Astrocyte (in vitro differentiated cells and primary cell): ENCODE results near the gene CHAD. TPM values are rescaled to one million over a fixed set of nuclear protein-coding genes. Genes with fewer than 3 reads are reported as not detected.
"Not testable (repeated sequence)": the region's sequence is repeated elsewhere in the genome, so short reads cannot be mapped to it uniquely, and the experiment has no call there.

Experiments
- DNase-seq: peaks from one replicate; pipeline ENCODE4 v3.0.0-alpha.2; 2010; ENCODE audit warnings: low read depth
- FAIRE-seq: peaks from 2 replicates; lab custom pipeline; 2011; peaks lifted over from hg19 to GRCh38; lab: Jason Lieb, UNC
- H2AFZ ChIP-seq: 2 replicates; pipeline ENCODE4 v1.6.0; 2012; ENCODE audit warnings: low read depth, low read length, inconsistent platforms
- H3K27ac ChIP-seq: 2 replicates; pipeline ENCODE4 v1.5.1; 2011; ENCODE audit warnings: low read depth, low read length, inconsistent platforms
- H3K27me3 ChIP-seq: 2 replicates; pipeline ENCODE4 v1.6.0; 2011; ENCODE audit warnings: low read length, inconsistent platforms; ENCODE audit not compliant: insufficient read depth
- H3K36me3 ChIP-seq: 2 replicates; pipeline ENCODE4 v1.5.1; 2011; ENCODE audit warnings: low read length, inconsistent platforms; ENCODE audit not compliant: insufficient read depth
- H3K4me1 ChIP-seq: 2 replicates; pipeline ENCODE4 v1.5.1; 2011; ENCODE audit warnings: low read length, inconsistent platforms; ENCODE audit not compliant: insufficient read depth
- H3K4me2 ChIP-seq: 2 replicates; pipeline ENCODE4 v1.6.0; 2012; ENCODE audit warnings: low read length, inconsistent platforms
- H3K4me3 ChIP-seq: 2 replicates; pipeline ENCODE4 v1.5.1; 2011; ENCODE audit warnings: low read depth, mild to moderate bottlenecking, low read length, inconsistent platforms; ENCODE audit not compliant: insufficient read depth
- H3K79me2 ChIP-seq: 2 replicates; pipeline ENCODE4 v1.6.0; 2012; ENCODE audit warnings: mild to moderate bottlenecking, low read length, inconsistent platforms; ENCODE audit not compliant: insufficient read depth
- H3K9ac ChIP-seq: 2 replicates; pipeline ENCODE4 v1.6.0; 2012; ENCODE audit warnings: mild to moderate bottlenecking, low read length, inconsistent platforms
- H3K9me3 ChIP-seq: 2 replicates; pipeline ENCODE4 v1.5.1; 2012; ENCODE audit warnings: low read depth, mild to moderate bottlenecking, low read length, inconsistent platforms; ENCODE audit not compliant: insufficient read depth
- H4K20me1 ChIP-seq: 2 replicates; pipeline ENCODE4 v1.6.0; 2012; ENCODE audit warnings: low read length, inconsistent platforms; ENCODE audit not compliant: insufficient read depth
- H3K27ac Mint-ChIP-seq: one replicate; pipeline ENCODE4 v1.8.0; 2021; ENCODE audit warnings: mild to moderate bottlenecking, mixed read lengths; ENCODE audit not compliant: unreplicated experiment
- H3K27me3 Mint-ChIP-seq: one replicate; pipeline ENCODE4 v1.8.0; 2021; ENCODE audit warnings: low read depth, mixed read lengths; ENCODE audit not compliant: unreplicated experiment
- H3K36me3 Mint-ChIP-seq: one replicate; pipeline ENCODE4 v1.8.0; 2021; ENCODE audit warnings: low read depth, mixed read lengths; ENCODE audit not compliant: unreplicated experiment
- H3K4me1 Mint-ChIP-seq: one replicate; pipeline ENCODE4 v1.8.0; 2021; ENCODE audit warnings: low read depth, mixed read lengths; ENCODE audit not compliant: unreplicated experiment
- H3K4me3 Mint-ChIP-seq: one replicate; pipeline ENCODE4 v1.8.0; 2021; ENCODE audit warnings: mild to moderate bottlenecking, moderate library complexity, mixed read lengths; ENCODE audit not compliant: unreplicated experiment
- H3K9me3 Mint-ChIP-seq: one replicate; pipeline ENCODE4 v1.8.0; 2021; ENCODE audit warnings: mild to moderate bottlenecking, mixed read lengths; ENCODE audit not compliant: unreplicated experiment
- EZH2 ChIP-seq: IDR thresholded peaks from 2 replicates; pipeline ENCODE4 v1.6.1; 2012; ENCODE audit warnings: mild to moderate bottlenecking, low read length, inconsistent platforms; ENCODE audit not compliant: insufficient read depth
- total RNA-seq: library from RNA; stranded (reverse); gene quantifications from 2 replicates; pipeline ENCODE4 v1.2.1, GENCODE V29; 2021
- TF ChIP-seq, protein P1 (sequence below): IDR thresholded peaks from 2 replicates; pipeline ENCODE4 v1.5.1; 2011; ENCODE audit warnings: low read depth, mild to moderate bottlenecking, inconsistent platforms, low read length, moderate library complexity; ENCODE audit not compliant: insufficient read depth

The CHAD gene
- total RNA-seq, 1 donor from 2014 or later = not detected

GRCh38 chr17:50420419-50421112, 48.1 kb downstream of the CHAD start:
- FAIRE-seq (no peak), DNase-seq (no peak)
- no peaks in the 10 kb centered on the region for H3K9me3 ChIP-seq
- Mint-ChIP-seq H3K4me1 (peaks cover 17% of the 10 kb centered on the region), H3K27me3 (no peaks in the 10 kb centered on the region), H3K36me3 (peaks cover 2% of the 10 kb centered on the region), H3K27ac (no peak overlapping the region), H3K4me3 (no peak overlapping the region), H3K9me3 (peaks cover 5% of the 10 kb centered on the region)
- H3K79me2 ChIP-seq = no peaks in the 10 kb centered on the region
- no peak overlapping the region for H3K27ac ChIP-seq
- no peaks in the 10 kb centered on the region for H3K36me3 ChIP-seq
- H3K4me2 ChIP-seq = no peak overlapping the region
- no peaks in the 10 kb centered on the region for H3K27me3 ChIP-seq
- H3K4me1 ChIP-seq = peaks cover 18% of the 10 kb centered on the region
- H4K20me1 ChIP-seq = no peaks in the 10 kb centered on the region
- TF ChIP-seq EZH2 = no peak
- TF ChIP-seq, protein P1, sequence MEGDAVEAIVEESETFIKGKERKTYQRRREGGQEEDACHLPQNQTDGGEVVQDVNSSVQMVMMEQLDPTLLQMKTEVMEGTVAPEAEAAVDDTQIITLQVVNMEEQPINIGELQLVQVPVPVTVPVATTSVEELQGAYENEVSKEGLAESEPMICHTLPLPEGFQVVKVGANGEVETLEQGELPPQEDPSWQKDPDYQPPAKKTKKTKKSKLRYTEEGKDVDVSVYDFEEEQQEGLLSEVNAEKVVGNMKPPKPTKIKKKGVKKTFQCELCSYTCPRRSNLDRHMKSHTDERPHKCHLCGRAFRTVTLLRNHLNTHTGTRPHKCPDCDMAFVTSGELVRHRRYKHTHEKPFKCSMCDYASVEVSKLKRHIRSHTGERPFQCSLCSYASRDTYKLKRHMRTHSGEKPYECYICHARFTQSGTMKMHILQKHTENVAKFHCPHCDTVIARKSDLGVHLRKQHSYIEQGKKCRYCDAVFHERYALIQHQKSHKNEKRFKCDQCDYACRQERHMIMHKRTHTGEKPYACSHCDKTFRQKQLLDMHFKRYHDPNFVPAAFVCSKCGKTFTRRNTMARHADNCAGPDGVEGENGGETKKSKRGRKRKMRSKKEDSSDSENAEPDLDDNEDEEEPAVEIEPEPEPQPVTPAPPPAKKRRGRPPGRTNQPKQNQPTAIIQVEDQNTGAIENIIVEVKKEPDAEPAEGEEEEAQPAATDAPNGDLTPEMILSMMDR = no peak
- no peak overlapping the region for H3K9ac ChIP-seq
- no peak overlapping the region for H2AFZ ChIP-seq
- no peak overlapping the region for H3K4me3 ChIP-seq

GRCh38 chr17:50419577-50419976, 49.1 kb downstream of the CHAD start:
- H3K36me3 Mint-ChIP-seq, H3K4me2 ChIP-seq, H3K79me2 ChIP-seq, H3K27ac ChIP-seq, H3K27ac Mint-ChIP-seq, DNase-seq, H3K9ac ChIP-seq, H3K36me3 ChIP-seq, H2AFZ ChIP-seq, H3K9me3 Mint-ChIP-seq, H4K20me1 ChIP-seq, H3K4me3 Mint-ChIP-seq, H3K9me3 ChIP-seq, FAIRE-seq, H3K27me3 ChIP-seq, H3K27me3 Mint-ChIP-seq, H3K4me3 ChIP-seq: not testable (repeated sequence)
- peaks cover 13% of the 10 kb centered on the region for H3K4me1 Mint-ChIP-seq
- H3K4me1 ChIP-seq = peaks cover 12% of the 10 kb centered on the region

DNA sequence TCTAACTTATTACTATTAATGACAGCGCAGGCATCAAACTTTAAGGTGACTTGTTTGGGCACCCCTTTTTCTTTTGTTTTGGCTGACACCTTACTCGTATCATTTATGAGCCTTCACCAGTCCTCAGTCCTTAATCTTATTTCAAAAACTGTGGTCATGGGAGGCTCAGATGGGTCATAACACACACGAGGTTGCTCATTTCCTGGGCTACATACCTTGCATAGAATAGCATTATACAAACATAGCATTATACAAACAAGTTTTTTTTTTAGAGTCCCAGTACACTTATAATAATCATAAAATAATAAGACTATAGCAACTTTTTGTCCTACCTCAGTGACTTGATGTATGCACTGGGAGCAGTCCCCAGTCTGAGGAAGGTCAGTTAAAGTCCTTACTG, 53.9 kb downstream of the CHAD start:
- Histone ChIP-seq H3K79me2 (no peaks in the 10 kb centered on the region), H2AFZ (no peak overlapping the region), H3K4me3 (no peak overlapping the region), H3K27ac (no peak overlapping the region), H3K4me1 (no peaks in the 10 kb centered on the region), H4K20me1 (no peaks in the 10 kb centered on the region), H3K27me3 (no peaks in the 10 kb centered on the region), H3K36me3 (no peaks in the 10 kb centered on the region), H3K9me3 (no peaks in the 10 kb centered on the region), H3K4me2 (no peak overlapping the region), H3K9ac (no peak overlapping the region)
- H3K4me1 Mint-ChIP-seq = no peaks in the 10 kb centered on the region
- H3K27ac Mint-ChIP-seq = no peak overlapping the region
- H3K27me3 Mint-ChIP-seq = peaks cover 6% of the 10 kb centered on the region
- FAIRE-seq (no peak), DNase-seq (no peak)
- no peak overlapping the region for H3K4me3 Mint-ChIP-seq
- H3K9me3 Mint-ChIP-seq = peaks cover 7% of the 10 kb centered on the region
- peaks cover 4% of the 10 kb centered on the region for H3K36me3 Mint-ChIP-seq
- TF ChIP-seq, protein P1 = no peak
- no peak for TF ChIP-seq EZH2

Other genes with a start within 250 kb of the CHAD start
- 18.3 and 28.2 TPM in 2 replicates for gene TMEM92, start 194.4 kb downstream of the CHAD start, total RNA-seq
- 41.0 and 47.3 TPM in 2 replicates for gene XYLT2, start 122.8 kb downstream of the CHAD start, total RNA-seq
- gene MRPL27, start 95.7 kb downstream of the CHAD start, total RNA-seq = 57.3 and 60.3 TPM in 2 replicates
- 3.0 and 3.1 TPM in 2 replicates for gene EME1, start 95.7 kb downstream of the CHAD start, total RNA-seq
- 180 and 185 TPM in 2 replicates for gene LRRC59, start 71.4 kb downstream of the CHAD start, total RNA-seq
- gene ACSF2, start 42.7 kb downstream of the CHAD start, total RNA-seq = 28.3 and 43.3 TPM in 2 replicates
- gene RSAD1, start 10.0 kb upstream of the CHAD start, total RNA-seq = 18.8 and 21.6 TPM in 2 replicates
- gene MYCBPAP, start 39.6 kb upstream of the CHAD start, total RNA-seq = 0.99 and 1.4 TPM in 2 replicates
- gene EPN3, start 63.9 kb upstream of the CHAD start, total RNA-seq = 0.24 and 1.7 TPM in 2 replicates
- 32.0 and 35.9 TPM in 2 replicates for gene SPATA20, start 78.3 kb upstream of the CHAD start, total RNA-seq
- gene CACNA1G, start 91.8 kb upstream of the CHAD start, total RNA-seq = 0.27 and 0.36 TPM in 2 replicates
- gene ABCC3, start 166.0 kb upstream of the CHAD start, total RNA-seq = 0.41 and 0.55 TPM in 2 replicates
- 37.0 and 38.3 TPM in 2 replicates for gene ANKRD40, start 239.0 kb upstream of the CHAD start, total RNA-seq